ENCODE results near the gene ABCB9.
"Not testable (repeated sequence)": the region's sequence is repeated elsewhere in the genome, so short reads cannot be mapped to it uniquely, and the experiment has no call there.

The ABCB9 gene

DNA sequence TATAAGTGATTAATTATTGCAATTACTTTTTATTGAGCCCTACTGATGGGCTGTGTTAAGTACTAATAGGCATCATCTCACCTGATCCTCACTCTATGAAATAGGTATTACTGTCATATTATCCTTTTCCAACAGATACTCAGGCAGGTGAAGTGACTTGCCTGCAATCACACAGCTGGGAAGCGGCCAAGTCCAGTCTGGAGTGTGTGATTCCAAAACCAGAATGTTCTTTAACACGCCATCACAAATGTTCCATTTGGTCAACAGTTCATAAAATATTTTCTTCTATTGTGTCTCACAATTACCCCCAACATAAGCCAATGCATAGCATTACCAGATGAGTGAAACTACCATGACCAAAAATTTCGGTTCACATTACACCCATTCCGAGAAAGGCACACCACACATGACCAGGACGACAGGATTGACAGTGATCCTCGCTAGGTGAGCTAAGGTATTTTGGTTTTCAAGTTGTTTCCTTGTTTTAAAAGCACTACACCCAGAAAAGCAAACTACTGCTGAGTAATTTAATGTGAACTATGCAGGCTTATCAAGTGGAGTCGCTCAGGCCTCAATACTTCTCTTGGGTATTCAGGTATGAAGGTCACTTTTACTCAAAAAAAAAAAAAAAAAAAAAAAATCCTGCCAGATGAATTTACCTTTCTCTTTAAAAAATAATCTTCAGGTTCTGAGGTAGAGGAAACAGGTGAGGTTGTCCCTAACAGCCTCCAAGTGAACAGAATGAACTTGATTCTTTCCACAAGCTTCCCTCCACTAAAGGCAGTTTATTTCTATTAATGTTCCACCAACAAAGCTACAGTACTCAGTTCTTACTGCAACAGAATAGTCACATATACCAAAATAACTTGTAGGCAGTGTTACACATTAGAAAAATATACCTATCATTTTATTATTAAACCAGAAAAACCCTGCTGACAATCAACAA is 72.8 kb downstream of the ABCB9 start:
- no peak for DNase-seq

- not testable (repeated sequence) for DNase-seq
These were observed 73.5 kb downstream of the ABCB9 start for GRCh38 chr12:122892724-122893123.

- no peak for DNase-seq
These were observed 74.4 kb downstream of the ABCB9 start for GRCh38 chr12:122891661-122892525.

GRCh38 chr12:122889761-122890520 is 76.3 kb downstream of the ABCB9 start:
- no peak for DNase-seq

GRCh38 chr12:122888232-122888752 is 78.0 kb downstream of the ABCB9 start:
- DNase-seq: peak; percentile 46

GRCh38 chr12:122887819-122888212 is 78.4 kb downstream of the ABCB9 start:
- no peak for DNase-seq

DNA sequence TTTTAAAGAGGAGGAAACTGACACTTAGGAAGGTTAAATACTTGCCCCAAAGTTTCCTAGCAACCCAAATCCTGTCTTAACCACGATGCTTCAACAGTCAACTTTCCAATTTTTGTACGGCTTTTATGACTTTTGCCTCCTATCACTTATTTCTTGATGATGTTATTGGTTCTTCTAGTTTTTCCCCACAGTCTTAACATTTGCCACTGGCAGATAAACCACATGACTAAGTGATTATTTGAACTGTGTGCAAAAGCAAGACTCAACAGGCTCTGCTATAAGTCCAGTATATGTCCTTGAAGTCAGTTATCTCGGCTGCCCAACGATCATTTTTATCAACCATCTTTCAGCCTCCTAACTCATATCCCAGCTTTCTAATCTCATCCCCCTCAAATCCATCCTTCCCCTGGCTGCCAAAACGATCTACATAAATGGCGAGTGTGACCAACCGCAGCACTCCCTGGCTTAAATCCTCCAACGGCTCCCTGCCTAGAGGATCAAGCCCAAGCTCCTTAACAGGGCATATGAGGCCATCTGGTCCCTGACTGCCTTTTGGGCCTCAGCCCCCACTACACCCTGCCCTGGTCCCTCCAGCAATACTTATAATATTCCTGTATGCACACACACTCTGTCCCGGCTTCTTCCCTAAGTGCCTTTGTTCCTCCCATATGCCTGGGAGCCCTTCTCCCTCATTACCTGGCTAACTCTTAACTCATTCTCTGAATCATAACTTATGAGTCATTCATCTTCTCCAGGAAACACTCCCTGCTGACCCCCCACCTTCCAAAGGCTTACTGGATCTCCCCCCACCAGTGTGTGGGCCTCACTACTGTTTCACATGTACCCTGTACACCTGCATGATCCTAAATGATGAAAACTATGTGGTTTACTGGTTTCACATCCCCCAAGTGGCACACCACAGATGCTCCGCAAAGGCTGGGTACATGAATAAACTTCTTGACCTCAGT is 79.1 kb downstream of the ABCB9 start:
- peak; percentile 67 for DNase-seq

DNA sequence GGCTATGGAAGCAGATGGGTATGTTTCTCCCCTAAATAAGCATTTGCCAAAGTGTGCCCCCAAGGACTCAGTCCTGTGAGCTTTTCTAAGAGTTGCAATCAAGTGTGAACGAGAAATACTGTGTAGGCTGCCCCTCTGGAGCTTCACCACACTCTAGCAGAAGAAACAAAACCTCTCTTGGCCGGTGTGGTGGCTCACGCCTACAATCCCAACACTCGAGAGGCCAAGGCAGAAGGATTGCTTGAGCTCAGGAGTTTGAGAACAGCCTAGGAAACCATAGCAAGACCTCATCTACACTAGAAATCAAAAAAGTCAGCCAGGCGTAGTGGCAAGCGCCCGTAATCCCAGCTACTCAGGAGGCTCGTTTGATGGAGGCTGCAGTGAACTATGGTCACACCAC is 80.1 kb downstream of the ABCB9 start:
- DNase-seq: no peak

DNA sequence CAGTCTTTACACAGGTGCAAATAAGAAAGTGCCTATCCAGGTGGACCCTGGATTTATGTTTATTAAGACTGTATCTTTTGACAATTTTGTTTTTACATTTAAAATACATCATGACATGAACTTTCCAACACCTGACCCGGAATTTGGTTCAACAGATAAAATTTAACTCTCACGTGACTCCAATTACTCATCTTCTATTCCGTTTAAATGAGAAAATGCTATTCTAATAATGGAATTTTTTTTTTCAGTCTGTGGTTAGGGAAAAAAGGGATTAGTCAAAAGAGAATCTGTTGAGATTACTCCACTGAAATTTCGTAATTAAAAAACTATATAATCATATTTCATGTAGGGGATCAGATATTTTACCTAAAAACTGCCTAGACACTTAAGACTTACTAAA is 81.4 kb downstream of the ABCB9 start:
- DNase-seq: no peak

GRCh38 chr12:122884091-122884826 is 82.0 kb downstream of the ABCB9 start:
- DNase-seq: no peak

DNA sequence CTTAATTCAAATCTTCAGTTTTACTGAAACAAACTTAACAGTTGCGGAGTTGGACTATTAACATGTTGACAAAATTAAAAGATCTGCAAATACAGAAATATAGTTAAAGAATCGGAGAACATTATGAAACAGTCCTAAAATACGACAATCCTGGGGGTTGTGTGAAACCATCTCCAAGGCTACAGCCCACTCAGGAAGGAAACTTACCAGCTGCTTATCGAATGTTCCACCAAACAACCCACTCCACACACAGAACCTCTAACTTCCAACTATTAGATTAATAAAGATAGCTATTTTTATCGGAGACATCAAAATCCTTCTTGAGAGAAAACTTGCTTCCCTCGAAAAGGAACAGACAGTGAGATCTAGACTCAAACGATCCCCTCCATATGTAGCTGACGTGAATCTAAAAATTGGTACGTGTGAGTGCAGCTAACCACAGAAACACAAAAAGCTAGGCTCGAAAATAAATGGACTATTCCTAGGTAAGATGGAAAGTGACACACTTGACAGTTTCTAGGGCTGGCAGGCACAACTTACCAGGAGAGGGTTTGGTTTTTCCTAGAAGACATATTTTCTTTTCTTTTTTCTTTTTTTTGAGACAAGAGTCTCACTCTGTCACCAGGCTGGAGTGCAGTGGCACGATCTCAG is 83.2 kb downstream of the ABCB9 start:
- DNase-seq: no peak

GRCh38 chr12:122880668-122881067 is 85.6 kb downstream of the ABCB9 start:
- peak; percentile 42 for DNase-seq

DNA sequence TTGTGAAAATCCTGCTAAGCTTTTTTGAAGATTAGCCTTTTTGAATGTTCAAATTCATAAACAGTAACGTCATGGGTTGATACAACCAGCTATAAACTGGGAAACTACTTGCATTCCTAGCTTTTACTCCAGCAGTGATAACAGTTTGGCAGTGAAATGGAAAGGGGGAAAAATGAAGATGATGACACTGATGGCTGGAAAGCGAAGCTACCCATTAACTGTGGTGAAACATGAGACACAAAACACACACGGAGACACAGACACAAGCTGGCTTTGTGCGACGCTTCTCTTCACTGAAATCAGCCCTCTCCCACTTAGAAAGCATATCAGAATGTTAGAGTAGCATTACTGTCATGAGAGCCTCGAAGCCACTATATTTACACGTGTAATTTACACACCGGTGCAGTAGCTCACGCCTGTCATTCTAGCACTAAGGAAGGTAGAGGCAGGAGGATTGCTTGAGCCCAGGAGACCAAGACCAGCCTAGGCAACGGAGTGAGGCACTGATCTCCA is 86.1 kb downstream of the ABCB9 start:
- no peak for DNase-seq
